Transverse colon (tissue), 4 donors: Measurements from ENCODE around the gene NMRAL1. TPM values are rescaled to one million over a fixed set of nuclear protein-coding genes. Genes with fewer than 3 reads are reported as not detected.

Source experiments
- DNase-seq: peaks from one replicate; pipeline ENCODE4 v3.0.0-alpha.2; 2019
- H3K27ac ChIP-seq, 4 donors: fragments of 200-600 bp; sonication (generic); 2 replicates each; pipeline ENCODE4 v1.5.1; 2016 to 2018; ENCODE audit warnings: inconsistent platforms in 4 of 4
- H3K27me3 ChIP-seq: fragments of 200-600 bp; sonication (generic); 2 replicates; pipeline ENCODE4 v1.5.1; 2017; ENCODE audit warnings: inconsistent platforms
- H3K36me3 ChIP-seq, 4 donors: fragments of 200-600 bp; sonication (generic); 2 replicates each; pipeline ENCODE4 v1.5.1; 2017 to 2019; ENCODE audit warnings: inconsistent platforms in 4 of 4
- H3K4me1 ChIP-seq, 4 donors: fragments of 200-600 bp; sonication (generic); 2 replicates each; pipeline ENCODE4 v1.5.1; 2017 to 2020; ENCODE audit warnings: inconsistent platforms in 4 of 4
- H3K4me3 ChIP-seq, 4 donors: fragments of 200-600 bp; sonication (generic); 1 replicate in 1 of 4; 2 replicates in 3 of 4; pipeline versions ENCODE4 v1.5.1 to v1.6.1; 2017 to 2019; ENCODE audit warnings: inconsistent platforms in 4 of 4
- H3K9me3 ChIP-seq, 2 donors: fragments of 200-600 bp; sonication (generic); 2 replicates each; pipeline ENCODE4 v1.5.1; 2017 to 2019; ENCODE audit warnings: inconsistent platforms in 2 of 2
- EP300 ChIP-seq: sonication (generic); formaldehyde crosslinking; IDR thresholded peaks from one replicate; pipeline ENCODE4 v1.6.1; 2017; ENCODE audit warnings: antibody characterized with exemption, low read depth
- POLR2A ChIP-seq: fragments of 450-650 bp; IDR thresholded peaks from one replicate; pipeline ENCODE4 v1.6.1; 2016; ENCODE audit warnings: antibody characterized with exemption, mild to moderate bottlenecking, moderate library complexity
- POLR2AphosphoS5 ChIP-seq, 3 donors: sonication (generic); formaldehyde crosslinking; IDR thresholded peaks; one replicate each; pipeline ENCODE4 v1.6.1; 2016; ENCODE audit warnings: antibody characterized with exemption in 3 of 3
- WGBS, 2 donors: methylation state at CpG; one replicate each; pipeline ENCODE4 v1.1.5; 2018; ENCODE audit warnings: low coverage in 1 of 2; 5-methylcytosine and 5-hydroxymethylcytosine counted together
- in situ Hi-C, 4 donors: fragments of 200-750 bp; cut with MboI; loops; one replicate each; pipeline versions ENCODE4 v1.15.0 to v1.15.1; 2017; ENCODE audit warnings: low sequenced_read_pairs in 3 of 4, low pct_ligation_motif_present in 1 of 4, low pct_unique_long_range_greater_than_20kb in 1 of 4
- intact Hi-C: fragments of 100-400 bp; cut with DNase I; formaldehyde crosslinking; loops from one replicate; pipeline ENCODE4 v1.15.1; 2023; ENCODE audit warnings: low total_unique reads
- total RNA-seq, 4 donors: library from RNA; depleted of rRNA; stranded (reverse); fragments of >200 nt; gene quantifications; one replicate each; pipeline ENCODE4 v1.1.0, GENCODE V29; 2016
- TF ChIP-seq, protein P1 (sequence below), 5 experiments: fragments of 200-600 bp in 3 of 5; fragments of 450-650 bp in 2 of 5; sonication (generic) in 3 of 5; IDR thresholded peaks; 1 replicate in 2 of 5; 2 replicates in 3 of 5; pipeline ENCODE4 v1.5.1; 2016 to 2017; ENCODE audit warnings: antibody characterized with exemption in 5 of 5, inconsistent platforms in 3 of 5, mild to moderate bottlenecking in 2 of 5, moderate library complexity in 1 of 5

NMRAL1 gene
- total RNA-seq, 4 donors from 2014 or later, result 46.0 to 75.9 (median 66.6) TPM

GRCh38 chr16:4465977-4466779, 8.2 kb downstream of the NMRAL1 start:
- Histone ChIP-seq H3K36me3 (peaks cover 0 to 18% (median 2%) of the 10 kb centered on the region in 4 donors), H3K27ac (peak overlapping the region in 3 of 4 donors; percentile 5 to 11 (median 8)), H3K4me1 (no peaks in the 10 kb centered on the region), H3K4me3 (no peak overlapping the region), H3K9me3 (no peaks in the 10 kb centered on the region), H3K27me3 (no peaks in the 10 kb centered on the region)
- in situ Hi-C loops (no loop called here), intact Hi-C loops (no loop called here)
- DNase-seq, result peak; percentile 25
- WGBS, 2 donors, result 93% methylated on average over 30 of the region's 32 CpGs; no CpG with 5 or more reads in 1 of the 2 donors
- TF ChIP-seq, protein P1, sequence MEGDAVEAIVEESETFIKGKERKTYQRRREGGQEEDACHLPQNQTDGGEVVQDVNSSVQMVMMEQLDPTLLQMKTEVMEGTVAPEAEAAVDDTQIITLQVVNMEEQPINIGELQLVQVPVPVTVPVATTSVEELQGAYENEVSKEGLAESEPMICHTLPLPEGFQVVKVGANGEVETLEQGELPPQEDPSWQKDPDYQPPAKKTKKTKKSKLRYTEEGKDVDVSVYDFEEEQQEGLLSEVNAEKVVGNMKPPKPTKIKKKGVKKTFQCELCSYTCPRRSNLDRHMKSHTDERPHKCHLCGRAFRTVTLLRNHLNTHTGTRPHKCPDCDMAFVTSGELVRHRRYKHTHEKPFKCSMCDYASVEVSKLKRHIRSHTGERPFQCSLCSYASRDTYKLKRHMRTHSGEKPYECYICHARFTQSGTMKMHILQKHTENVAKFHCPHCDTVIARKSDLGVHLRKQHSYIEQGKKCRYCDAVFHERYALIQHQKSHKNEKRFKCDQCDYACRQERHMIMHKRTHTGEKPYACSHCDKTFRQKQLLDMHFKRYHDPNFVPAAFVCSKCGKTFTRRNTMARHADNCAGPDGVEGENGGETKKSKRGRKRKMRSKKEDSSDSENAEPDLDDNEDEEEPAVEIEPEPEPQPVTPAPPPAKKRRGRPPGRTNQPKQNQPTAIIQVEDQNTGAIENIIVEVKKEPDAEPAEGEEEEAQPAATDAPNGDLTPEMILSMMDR (IDR thresholded peaks at IDR 0.05), result no peak
- no peak for TF ChIP-seq POLR2AphosphoS5 (IDR thresholded peaks at IDR 0.05)
- no peak for TF ChIP-seq POLR2A
- no peak for TF ChIP-seq EP300

- peaks cover 0 to 7% (median 0%) of the 10 kb centered on the region in 4 donors for H3K4me1 ChIP-seq
- no peak overlapping the region for H3K4me3 ChIP-seq
- TF ChIP-seq, protein P1 (IDR thresholded peaks at IDR 0.05), result no peak
- TF ChIP-seq EP300 (no peak), POLR2A (no peak), POLR2AphosphoS5 (IDR thresholded peaks at IDR 0.05) (no peak)
- H3K9me3 ChIP-seq, result no peaks in the 10 kb centered on the region
- WGBS, 2 donors, result 72 to 88% methylated on average over 3 to 22 of the region's 22 CpGs
- intact Hi-C loops (no loop called here), in situ Hi-C loops (no loop called here)
- no peak for DNase-seq
- no peak overlapping the region for H3K27ac ChIP-seq
- H3K27me3 ChIP-seq, result no peaks in the 10 kb centered on the region
- peaks cover 0 to 12% (median 2%) of the 10 kb centered on the region in 4 donors for H3K36me3 ChIP-seq
These were observed 10.8 kb downstream of the NMRAL1 start for GRCh38 chr16:4463522-4464163.

GRCh38 chr16:4461250-4462085, 13.0 kb downstream of the NMRAL1 start:
- peaks cover 0 to 7% (median 0%) of the 10 kb centered on the region in 4 donors for H3K4me1 ChIP-seq
- H3K27ac ChIP-seq, result no peak overlapping the region
- no peaks in the 10 kb centered on the region for H3K9me3 ChIP-seq
- no peaks in the 10 kb centered on the region for H3K27me3 ChIP-seq
- in situ Hi-C loops, result no loop called here
- TF ChIP-seq POLR2A (no peak), EP300 (no peak), POLR2AphosphoS5 (IDR thresholded peaks at IDR 0.05) (no peak)
- TF ChIP-seq, protein P1 (IDR thresholded peaks at IDR 0.05), result no peak
- H3K36me3 ChIP-seq, result peaks cover 0 to 17% (median 7%) of the 10 kb centered on the region in 4 donors
- DNase-seq, result no peak
- intact Hi-C loops, result no loop called here
- 85% methylated on average over 27 of the region's 27 CpGs; no CpG with 5 or more reads in 1 of the 2 donors for WGBS, 2 donors
- no peak overlapping the region for H3K4me3 ChIP-seq

- no peaks in the 10 kb centered on the region for H3K27me3 ChIP-seq
- WGBS, 2 donors, result 67 to 83% methylated on average over 1 to 5 of the region's 5 CpGs
- DNase-seq, result no peak
- peaks cover 0 to 19% (median 9%) of the 10 kb centered on the region in 4 donors for H3K36me3 ChIP-seq
- in situ Hi-C loops (no loop called here), intact Hi-C loops (no loop called here)
- TF ChIP-seq POLR2AphosphoS5 (IDR thresholded peaks at IDR 0.05) (no peak), POLR2A (no peak), EP300 (no peak)
- TF ChIP-seq, protein P1 (IDR thresholded peaks at IDR 0.05), result no peak
- no peak overlapping the region for H3K27ac ChIP-seq
- H3K9me3 ChIP-seq, result no peaks in the 10 kb centered on the region
- H3K4me3 ChIP-seq, result no peak overlapping the region
- H3K4me1 ChIP-seq, result peaks cover 0 to 7% (median 0%) of the 10 kb centered on the region in 4 donors
These were observed 13.5 kb downstream of the NMRAL1 start for GRCh38 chr16:4460936-4461249.
